ENCODE results near the gene GALNTL6.

DNA sequence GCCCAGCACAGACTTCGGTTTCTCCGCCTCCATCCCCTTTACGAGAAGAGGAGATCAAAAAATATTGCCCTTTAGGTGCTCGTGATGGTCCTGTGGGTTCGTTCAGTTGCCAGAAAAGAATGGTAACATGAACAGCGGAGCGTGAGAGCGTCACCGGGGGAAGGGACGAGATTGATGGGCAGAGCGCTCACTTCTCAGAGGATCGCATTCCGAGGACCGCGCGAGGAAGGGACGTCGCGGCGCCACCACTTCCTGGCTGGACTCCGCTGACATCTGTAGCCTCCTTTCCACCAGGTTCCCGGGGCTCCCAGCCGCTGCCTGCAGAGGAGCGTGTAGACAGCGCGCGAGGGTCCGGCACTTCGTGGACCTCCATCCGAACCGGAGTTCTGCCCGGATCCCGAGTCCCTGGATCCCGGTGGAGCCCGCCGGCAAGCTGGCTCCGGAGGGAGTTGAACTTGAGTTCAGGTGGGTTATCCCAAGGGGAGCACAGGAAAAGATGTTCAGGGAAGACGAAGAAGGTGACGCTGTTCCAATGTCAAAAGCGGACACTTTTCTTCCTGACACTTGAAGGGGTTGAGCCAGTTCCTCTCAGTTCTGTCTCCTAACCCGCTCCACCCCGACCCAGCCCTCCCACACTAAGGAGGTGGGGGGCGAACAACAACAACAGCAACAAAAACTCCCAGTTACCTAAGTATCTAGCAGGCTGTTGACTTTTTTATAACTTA, 484 bp downstream of the GALNTL6 start:
- TF ChIP-seq POLR2A (IDR thresholded peaks at IDR 0.05; ENCODE audit: low read length): no peak
- no peak for TF ChIP-seq GATA1 (IDR thresholded peaks at IDR 0.05; ENCODE audit: low read depth, low read length)
